Stimulated activated CD8-positive, alpha-beta memory T cell treated with anti-CD3 and anti-CD28 coated beads, Interleukin-15, amount 100 ng/mL, for 1 hour (primary cell): ENCODE results near the gene EPM2A.
"Not testable (repeated sequence)": the region's sequence is repeated elsewhere in the genome, so short reads cannot be mapped to it uniquely, and the experiment has no call there.

Source experiments
- DNase-seq: peaks from one replicate; pipeline ENCODE4 v3.0.0-alpha.2; 2020; ENCODE audit warnings: low read depth

Gene EPM2A

DNA sequence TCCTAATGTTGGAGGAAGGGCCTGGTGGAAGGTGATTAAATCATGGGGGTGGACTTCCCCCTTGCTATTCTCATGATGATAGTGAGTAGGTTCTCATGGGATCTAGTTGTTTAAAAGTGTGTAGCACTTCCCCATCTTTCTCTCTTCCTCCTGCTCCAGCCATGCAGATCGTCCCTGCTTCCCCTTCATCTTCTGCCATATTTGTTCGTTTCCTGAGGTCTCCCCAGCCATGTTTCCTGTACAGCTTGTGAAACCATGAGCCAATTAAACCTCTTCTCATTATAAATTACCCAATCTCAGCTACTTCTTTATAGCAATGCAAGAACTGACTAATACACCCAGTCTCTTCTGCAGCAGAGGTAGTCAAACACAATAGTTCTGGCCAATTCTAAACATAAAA lies 5.4 kb downstream of the EPM2A start:
- DNase-seq: no peak

- DNase-seq: no peak
These were observed 6.6 kb downstream of the EPM2A start for GRCh38 chr6:145728444-145729385.

DNA sequence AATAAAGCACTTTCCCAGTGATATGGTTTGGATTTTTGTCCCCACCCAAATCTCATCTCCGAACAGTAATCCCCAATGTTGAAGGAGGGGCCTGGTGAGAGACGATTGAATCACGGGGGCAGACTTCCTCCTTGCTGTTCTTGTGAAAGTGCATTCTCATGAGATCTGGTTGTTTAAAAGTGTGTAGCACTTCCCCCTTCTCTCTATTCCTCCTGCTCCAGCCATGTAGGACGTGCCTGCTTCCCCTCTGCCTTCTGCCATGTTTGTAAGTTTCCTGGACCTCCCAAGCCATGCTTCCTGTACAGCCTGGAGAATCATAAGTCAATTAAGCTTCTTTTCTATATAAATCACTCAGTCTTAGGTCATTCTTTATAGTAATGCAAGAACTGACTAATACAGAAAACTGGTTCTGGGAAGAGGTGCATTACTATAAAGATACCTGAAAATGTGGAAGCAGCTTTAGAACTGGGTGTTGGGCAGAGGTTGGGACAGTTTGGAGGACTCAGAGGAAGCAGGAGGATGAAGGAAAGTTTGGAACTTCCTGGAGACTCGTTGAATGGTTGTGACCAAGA lies 7.4 kb downstream of the EPM2A start:
- no peak for DNase-seq

DNA sequence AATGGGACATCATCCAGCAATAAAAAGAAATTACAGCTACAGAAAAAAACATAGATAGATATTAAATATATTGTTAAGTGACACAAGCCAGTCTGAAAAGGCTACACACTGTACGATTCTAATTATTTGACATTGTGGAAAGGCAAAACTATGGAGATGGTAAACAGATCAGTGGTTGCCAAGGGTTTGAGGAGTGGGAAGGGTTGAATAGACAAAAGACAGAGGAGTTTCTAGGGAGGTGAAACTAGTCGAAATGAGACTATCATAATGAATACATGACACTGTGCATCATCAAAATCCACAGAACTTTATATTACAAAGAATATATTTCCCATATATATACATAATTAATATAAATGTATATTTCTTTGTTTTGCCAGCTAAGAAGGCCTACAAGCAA lies 9.8 kb downstream of the EPM2A start:
- no peak for DNase-seq

- DNase-seq: no peak
These were observed 11.7 kb downstream of the EPM2A start for GRCh38 chr6:145723646-145724045.

- no peak for DNase-seq
These were observed 13.1 kb downstream of the EPM2A start for GRCh38 chr6:145722190-145722589.

GRCh38 chr6:145721144-145721543 lies 14.2 kb downstream of the EPM2A start:
- no peak for DNase-seq

- DNase-seq: no peak
These were observed 19.9 kb downstream of the EPM2A start for GRCh38 chr6:145715426-145715825.

DNA sequence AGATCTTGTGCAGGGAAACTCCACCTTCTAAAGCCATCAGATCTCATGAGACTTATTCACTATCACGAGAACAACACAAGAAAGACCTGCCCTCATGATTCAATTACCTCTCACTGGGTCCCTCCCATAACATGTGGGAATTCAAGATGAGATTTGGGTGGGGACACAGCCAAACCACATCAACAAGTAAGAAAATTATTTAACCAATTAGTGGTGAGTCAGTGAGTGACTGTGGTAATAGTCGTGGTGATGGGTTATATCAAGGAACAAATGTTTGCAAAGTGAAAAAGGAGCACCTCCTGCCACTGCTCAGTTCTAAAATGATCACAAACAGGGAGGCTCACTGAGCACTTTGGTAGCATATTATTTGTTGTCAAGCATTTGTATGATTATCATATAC lies 20.6 kb downstream of the EPM2A start:
- no peak for DNase-seq

GRCh38 chr6:145713773-145714172 lies 21.5 kb downstream of the EPM2A start:
- DNase-seq: no peak

- DNase-seq: no peak
These were observed 23.9 kb downstream of the EPM2A start for GRCh38 chr6:145711372-145711771.

DNA sequence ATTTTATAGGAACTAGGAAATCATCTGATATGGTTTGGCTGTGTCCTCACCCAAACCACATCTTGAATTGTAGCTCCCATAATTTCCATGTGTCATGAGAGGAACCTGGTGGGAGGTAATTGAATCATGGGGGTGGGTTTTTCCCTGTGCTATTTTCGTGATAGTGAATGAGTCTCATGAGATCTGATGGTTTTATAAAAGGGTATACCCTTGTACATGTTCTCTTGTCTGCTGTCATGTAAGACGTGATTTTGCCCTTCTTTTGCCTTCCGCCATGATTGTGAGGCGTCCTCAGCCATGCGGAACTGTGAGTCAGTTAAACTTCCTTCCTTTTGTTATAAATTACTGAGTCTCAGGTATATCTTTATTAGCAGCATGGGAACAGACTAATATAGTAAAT lies 27.9 kb downstream of the EPM2A start:
- DNase-seq: no peak

DNA sequence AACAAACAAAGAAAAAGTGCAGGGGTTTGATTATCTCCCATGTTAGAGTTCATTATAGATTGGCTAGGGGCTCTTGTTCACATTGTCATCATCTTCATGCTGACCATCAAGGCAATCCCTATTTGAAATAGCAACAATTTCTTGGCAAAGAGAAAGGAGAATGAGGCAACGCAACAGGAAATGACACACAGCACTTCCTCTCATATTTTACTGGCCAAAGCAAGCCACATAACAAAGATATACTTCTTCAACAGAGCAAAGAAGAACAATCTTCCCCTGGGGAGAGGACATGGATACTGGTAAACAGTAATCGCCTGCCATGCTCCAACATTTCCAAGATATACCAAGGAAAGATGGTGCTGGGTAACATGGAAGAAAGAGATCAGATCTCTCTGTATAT lies 29.8 kb downstream of the EPM2A start:
- no peak for DNase-seq

GRCh38 chr6:145704143-145704781 lies 31.1 kb downstream of the EPM2A start:
- DNase-seq: no peak

DNA sequence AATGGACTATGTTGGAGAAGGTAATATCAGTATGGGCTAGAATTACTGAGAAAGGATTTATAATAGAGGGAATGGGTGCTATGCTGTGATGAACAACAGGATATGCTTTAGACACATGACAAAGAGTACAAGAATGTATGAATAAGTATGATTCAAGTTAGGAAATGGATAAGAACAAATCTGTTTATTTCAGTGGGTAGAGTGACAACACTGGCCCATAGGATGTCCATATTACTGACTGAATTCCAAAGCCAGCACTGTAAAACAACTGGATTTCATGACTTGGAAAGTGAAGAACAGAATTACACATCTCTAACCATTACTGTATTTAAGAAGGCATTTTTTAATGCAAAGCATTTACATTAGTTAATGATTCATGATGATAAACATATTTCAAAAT lies 35.9 kb downstream of the EPM2A start:
- no peak for DNase-seq

- DNase-seq: not testable (repeated sequence)
These were observed 37.9 kb downstream of the EPM2A start for GRCh38 chr6:145697401-145697800.

DNA sequence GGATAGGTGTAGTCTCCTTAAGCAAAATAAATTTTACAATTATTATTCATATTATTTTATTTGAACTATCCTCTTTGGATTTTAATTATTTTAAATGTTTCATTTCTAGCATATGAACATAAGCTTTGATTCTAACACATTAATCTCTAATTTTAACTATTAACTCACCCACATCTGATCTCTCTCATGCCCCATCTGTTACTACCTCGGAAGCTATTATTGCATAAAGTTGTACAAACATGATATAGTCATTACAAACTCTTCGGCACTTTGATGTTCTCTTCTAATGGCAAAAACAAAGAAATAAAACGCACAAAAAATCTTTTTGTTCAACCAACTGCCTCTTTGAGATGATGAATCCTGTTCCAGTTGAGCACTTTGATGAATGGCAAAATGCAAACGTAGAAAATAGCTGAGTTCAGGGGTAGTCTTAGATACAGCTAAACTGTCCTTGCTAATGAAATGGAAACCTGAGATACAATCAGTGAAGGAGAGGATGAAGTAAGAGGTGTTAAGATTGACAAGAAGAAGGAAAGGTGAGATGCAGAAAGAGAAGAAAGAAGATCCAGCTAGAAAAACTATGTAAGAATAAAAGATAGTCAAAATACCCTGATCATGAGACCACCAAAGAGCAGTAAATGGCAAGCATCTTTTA lies 41.1 kb downstream of the EPM2A start:
- DNase-seq: no peak

DNA sequence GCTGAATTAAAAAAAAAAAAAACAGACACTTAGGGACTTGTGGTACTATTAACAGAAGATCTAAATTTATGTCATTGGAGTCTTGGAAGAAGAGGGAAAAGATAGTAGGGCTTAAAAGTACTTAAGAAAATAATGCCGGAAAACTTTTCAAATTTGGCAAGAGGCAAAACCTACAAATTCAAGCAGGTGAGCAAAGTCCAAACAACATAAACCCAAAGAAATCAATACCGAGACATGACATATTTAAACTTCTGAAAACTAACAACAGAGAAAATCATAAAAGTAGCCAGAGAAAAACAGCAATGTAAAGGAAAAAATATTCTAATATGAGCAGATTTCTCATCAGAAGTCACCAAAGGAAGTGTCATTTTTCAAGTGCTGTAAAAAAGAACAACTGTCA lies 44.4 kb downstream of the EPM2A start:
- no peak for DNase-seq

GRCh38 chr6:145689529-145689928 lies 45.8 kb downstream of the EPM2A start:
- no peak for DNase-seq

GRCh38 chr6:145688493-145688905 lies 46.8 kb downstream of the EPM2A start:
- DNase-seq: no peak

DNA sequence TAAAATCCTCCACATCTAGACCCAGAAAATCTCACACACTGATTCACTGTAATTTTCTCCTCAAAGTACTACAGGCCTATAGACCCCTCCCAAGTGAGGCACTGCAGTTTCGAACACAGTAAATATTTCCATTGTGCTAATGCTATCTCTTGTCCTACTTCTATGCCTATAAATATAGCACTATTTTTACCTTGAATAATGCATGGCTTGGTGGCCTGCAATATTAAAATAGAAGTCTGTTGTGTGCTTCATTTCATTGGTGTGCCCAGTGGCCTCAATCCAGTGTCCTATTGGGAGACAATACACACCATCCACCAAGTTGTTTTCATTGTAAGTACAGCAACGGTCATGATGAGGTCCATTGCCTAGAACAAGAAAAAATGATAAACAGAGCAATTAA lies 49.4 kb downstream of the EPM2A start:
- no peak for DNase-seq

DNA sequence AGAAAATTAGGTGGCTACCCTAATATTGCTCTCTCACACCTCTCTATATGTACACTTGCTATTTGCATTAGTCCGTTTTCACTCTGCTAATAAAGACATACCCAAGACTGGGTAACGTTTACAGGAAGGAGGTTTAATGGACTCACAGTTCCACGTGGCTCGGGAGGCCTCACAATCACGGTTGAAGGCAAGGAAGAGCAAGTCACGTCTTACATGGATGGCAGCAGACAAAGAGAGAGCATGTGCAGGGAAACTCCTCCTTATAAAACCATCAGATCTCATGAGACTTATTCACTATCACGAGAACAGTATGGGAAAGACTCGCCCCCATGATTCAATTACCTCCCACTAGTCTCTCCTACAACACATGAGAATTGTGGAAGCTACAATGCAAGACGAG lies 53.4 kb downstream of the EPM2A start:
- no peak for DNase-seq

DNA sequence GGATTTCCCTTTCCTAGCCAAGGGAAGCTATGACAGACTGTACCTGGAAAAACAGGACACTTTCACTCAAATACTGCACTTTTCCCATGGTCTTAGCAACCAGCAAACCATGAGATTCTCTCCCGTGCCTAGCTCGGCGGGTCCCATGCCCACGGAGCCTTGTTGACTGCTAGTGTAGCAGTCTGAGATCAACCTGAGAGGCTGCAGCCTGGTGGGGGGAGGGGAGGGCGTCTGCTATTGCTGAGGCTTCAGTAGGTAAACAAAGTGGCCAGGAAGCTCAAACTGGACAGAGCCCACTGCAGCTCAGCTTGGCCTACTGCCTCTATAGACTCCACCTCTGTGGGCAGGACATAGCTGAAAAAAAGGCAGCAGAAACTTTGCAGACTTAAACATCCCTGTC lies 61.8 kb downstream of the EPM2A start:
- no peak for DNase-seq
